CD4-positive, alpha-beta T cell (primary cell): ENCODE data around the gene DNASE1L2. TPM values are rescaled to one million over a fixed set of nuclear protein-coding genes. Genes with fewer than 3 reads are reported as not detected.

Source experiments
- ATAC-seq: fragments of 200-7000 bp; cut with Tn5 transposase; one replicate; pipeline ENCODE4 v1.10.0; 2022; ENCODE audit warnings: mild to moderate bottlenecking; ENCODE audit not compliant: poor library complexity
- CTCF ChIA-PET: fragments of 350-600 bp; sonication (Branson Sonifier 250); formaldehyde crosslinking; loops from one replicate; lab custom pipeline; 2021; ENCODE audit warnings: antibody characterized with exemption, inconsistent platforms; lab: Charles Lee
- POLR2A ChIA-PET: fragments of 350-600 bp; sonication (Branson Sonifier 250); formaldehyde crosslinking; loops from one replicate; lab custom pipeline; 2021; ENCODE audit warnings: antibody characterized with exemption, inconsistent platforms; lab: Charles Lee
- DNase-seq, 14 experiments: peaks; one replicate each; pipeline ENCODE4 v3.0.0-alpha.2; 2013 to 2020; ENCODE audit warnings: mixed read lengths in 2 of 14
- H3K27ac ChIP-seq, 2 donors: one replicate each; pipeline versions ENCODE4 v1.5.1 to v1.7.0; 2013; ENCODE audit warnings: low read length in 2 of 2, low read depth in 1 of 2, mild to moderate bottlenecking in 1 of 2
- H3K27me3 ChIP-seq, 2 experiments: 1 replicate in 1 of 2; 2 replicates in 1 of 2; pipeline versions ENCODE4 v1.6.1 to v1.7.0; 2013; ENCODE audit warnings: low read length in 2 of 2, control low read depth in 1 of 2, mild to moderate bottlenecking in 1 of 2, moderate library complexity in 1 of 2; ENCODE audit not compliant: insufficient read depth in 2 of 2, control insufficient read depth in 1 of 2
- H3K36me3 ChIP-seq: one replicate; pipeline ENCODE4 v1.6.1; 2013; ENCODE audit warnings: low read length, control low read depth; ENCODE audit not compliant: insufficient read depth
- H3K4me1 ChIP-seq: one replicate; pipeline ENCODE4 v1.6.1; 2013; ENCODE audit warnings: low read length, control low read depth; ENCODE audit not compliant: insufficient read depth
- H3K4me3 ChIP-seq: one replicate; pipeline ENCODE4 v1.5.1; 2013; ENCODE audit warnings: mild to moderate bottlenecking, low read length, moderate library complexity
- H3K9me3 ChIP-seq, 2 experiments: 1 replicate in 1 of 2; 2 replicates in 1 of 2; pipeline versions ENCODE4 v1.6.1 to v1.7.0; 2013; ENCODE audit warnings: low read length in 2 of 2, mild to moderate bottlenecking in 2 of 2, control low read depth in 1 of 2, moderate library complexity in 1 of 2; ENCODE audit not compliant: control insufficient read depth in 1 of 2, insufficient read depth in 1 of 2
- H3K27ac Mint-ChIP-seq: one replicate; pipeline ENCODE4 v1.8.0; 2020; ENCODE audit warnings: mixed read lengths
- H3K27me3 Mint-ChIP-seq: one replicate; pipeline ENCODE4 v1.8.0; 2021; ENCODE audit warnings: mixed read lengths
- H3K36me3 Mint-ChIP-seq: one replicate; pipeline ENCODE4 v1.8.0; 2021; ENCODE audit warnings: low read depth, mixed read lengths
- H3K4me1 Mint-ChIP-seq: one replicate; pipeline ENCODE4 v1.8.0; 2021; ENCODE audit warnings: low read depth, mixed read lengths
- H3K4me3 Mint-ChIP-seq: one replicate; pipeline ENCODE4 v1.8.0; 2020; ENCODE audit warnings: mild to moderate bottlenecking, mixed read lengths
- H3K9me3 Mint-ChIP-seq: one replicate; pipeline ENCODE4 v1.8.0; 2020; ENCODE audit warnings: mixed read lengths
- intact Hi-C, 2 experiments: fragments of 100-400 bp; cut with DNase I in 1 of 2; cut with micrococcal nuclease in 1 of 2; formaldehyde crosslinking; loops; one replicate each; pipeline versions ENCODE4 v1.15.1 to v1.9.0; 2023 to 2025; cut with DNase I, micrococcal nuclease
- total RNA-seq, 174 experiments: library from RNA in 2 of 174; stranded (reverse) in 2 of 174; gene quantifications; one replicate each; pipeline ENCODE4 v1.2.3 and lab custom pipeline; 2021 to 2026
- TF ChIP-seq, protein P1 (sequence below): fragments of 200-600 bp; IDR thresholded peaks from one replicate; pipeline ENCODE4 v1.8.0; 2022; ENCODE audit warnings: antibody characterized with exemption, mild to moderate bottlenecking

Gene DNASE1L2
- total RNA-seq, 2 experiments from 2014 or later, result 0.22 to 0.36 TPM

- Histone ChIP-seq H3K4me1 (peaks cover 35% of the 10 kb centered on the region), H3K4me3 (peak within 1 kb of the TSS; percentile 85), H3K27ac (peak within 1 kb of the TSS; percentile 92 to 99), H3K27me3 (no peaks in the 10 kb centered on the region), H3K36me3 (peaks cover 14% of the 10 kb centered on the region), H3K9me3 (no peaks in the 10 kb centered on the region)
- ChIA-PET POLR2A (interaction anchor here (0.9 to 1.8 kb wide), 8 partner anchors 17 to 303 kb away, joined by 3 to 16 read pairs (median 7); partner anchors contain the start of genes ATP6V0C, ECI1, MLST8 and PGP), CTCF (no interaction called here)
- no peaks in the 10 kb centered on the region for H3K9me3 Mint-ChIP-seq
- TF ChIP-seq, protein P1, sequence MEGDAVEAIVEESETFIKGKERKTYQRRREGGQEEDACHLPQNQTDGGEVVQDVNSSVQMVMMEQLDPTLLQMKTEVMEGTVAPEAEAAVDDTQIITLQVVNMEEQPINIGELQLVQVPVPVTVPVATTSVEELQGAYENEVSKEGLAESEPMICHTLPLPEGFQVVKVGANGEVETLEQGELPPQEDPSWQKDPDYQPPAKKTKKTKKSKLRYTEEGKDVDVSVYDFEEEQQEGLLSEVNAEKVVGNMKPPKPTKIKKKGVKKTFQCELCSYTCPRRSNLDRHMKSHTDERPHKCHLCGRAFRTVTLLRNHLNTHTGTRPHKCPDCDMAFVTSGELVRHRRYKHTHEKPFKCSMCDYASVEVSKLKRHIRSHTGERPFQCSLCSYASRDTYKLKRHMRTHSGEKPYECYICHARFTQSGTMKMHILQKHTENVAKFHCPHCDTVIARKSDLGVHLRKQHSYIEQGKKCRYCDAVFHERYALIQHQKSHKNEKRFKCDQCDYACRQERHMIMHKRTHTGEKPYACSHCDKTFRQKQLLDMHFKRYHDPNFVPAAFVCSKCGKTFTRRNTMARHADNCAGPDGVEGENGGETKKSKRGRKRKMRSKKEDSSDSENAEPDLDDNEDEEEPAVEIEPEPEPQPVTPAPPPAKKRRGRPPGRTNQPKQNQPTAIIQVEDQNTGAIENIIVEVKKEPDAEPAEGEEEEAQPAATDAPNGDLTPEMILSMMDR, result no peak
- peak within 1 kb of the TSS; percentile 100 for H3K27ac Mint-ChIP-seq
- DNase-seq (peak; percentile 87 to 98 (median 96)), ATAC-seq (peak; percentile 76)
- H3K27me3 Mint-ChIP-seq, result no peaks in the 10 kb centered on the region
- H3K4me3 Mint-ChIP-seq, result peak within 1 kb of the TSS; percentile 99
- intact Hi-C loops, result loop anchor here in 1 of 2 experiments (1.0 to 2.0 kb wide), 3 partner anchors 17 to 63 kb away; partner anchors contain the start of genes E4F1, ECI1 and MLST8
- peaks cover 41% of the 10 kb centered on the region for H3K4me1 Mint-ChIP-seq
- peaks cover 43% of the 10 kb centered on the region for H3K36me3 Mint-ChIP-seq
Observed at GRCh38 chr16:2267913-2268666, 31.8 kb downstream of the DNASE1L2 start, which contains the start of gene RNPS1. Gene RNPS1, minus strand, starts transcription at chr16:2268126. Its CDS starts 3,483 bp downstream, at chr16:2264643.

GRCh38 chr16:2270070-2270462, 33.8 kb downstream of the DNASE1L2 start:
- DNase-seq, result no peak

DNA sequence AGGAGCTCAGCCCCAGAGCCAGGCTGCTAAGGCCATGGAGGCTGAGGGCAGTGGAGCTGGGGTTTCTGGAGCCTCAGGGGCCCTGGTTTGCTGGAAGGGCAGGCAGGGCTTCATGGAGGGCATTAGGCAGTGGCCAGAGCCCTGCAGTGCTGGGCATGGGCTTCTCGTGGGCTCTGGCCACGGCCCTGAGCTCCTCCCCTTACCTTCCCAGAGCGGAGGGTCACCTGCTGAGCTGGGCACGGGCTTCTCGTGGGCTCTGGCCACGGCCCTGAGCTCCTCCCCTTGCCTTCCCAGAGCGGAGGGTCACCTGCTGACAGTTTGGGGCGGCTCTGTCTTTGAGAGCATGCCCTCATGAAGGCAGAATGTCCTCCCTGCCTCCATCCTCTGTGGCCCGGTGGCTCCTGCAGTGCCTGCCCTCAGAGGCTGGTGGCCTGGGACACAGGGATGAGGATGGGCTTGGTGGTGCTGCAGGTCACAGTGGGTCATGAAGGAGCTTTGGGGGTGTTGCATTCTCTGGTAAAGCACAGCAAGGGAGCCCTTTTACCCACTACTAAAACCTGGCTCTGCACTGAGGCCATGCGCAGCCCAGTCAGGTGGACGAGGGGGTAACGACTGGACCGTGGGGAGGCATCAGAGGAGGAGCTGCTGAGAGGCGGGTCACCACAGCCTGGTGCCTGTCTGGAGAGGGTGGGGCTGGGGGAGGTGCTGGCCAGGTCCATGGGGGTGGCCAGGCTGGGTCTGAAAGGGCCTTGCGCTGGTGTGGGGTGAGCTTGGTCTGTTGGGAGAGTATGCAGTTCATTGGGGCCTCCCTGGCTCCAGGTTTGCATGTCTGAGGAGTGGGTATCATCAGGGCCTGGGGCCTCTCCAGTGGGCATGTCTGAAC, 34.6 kb downstream of the DNASE1L2 start:
- Mint-ChIP-seq H3K27ac (no peak overlapping the region), H3K9me3 (no peaks in the 10 kb centered on the region), H3K27me3 (no peaks in the 10 kb centered on the region), H3K36me3 (peaks cover 20% of the 10 kb centered on the region), H3K4me1 (peaks cover 28% of the 10 kb centered on the region), H3K4me3 (peak overlapping the region; percentile 70)
- Histone ChIP-seq H3K36me3 (no peaks in the 10 kb centered on the region), H3K27ac (no peak overlapping the region), H3K27me3 (no peaks in the 10 kb centered on the region), H3K9me3 (no peaks in the 10 kb centered on the region), H3K4me1 (peaks cover 26% of the 10 kb centered on the region), H3K4me3 (no peak overlapping the region)
- ChIA-PET CTCF (no interaction called here), POLR2A (no interaction called here)
- ATAC-seq, result no peak
- intact Hi-C loops, result no loop called here
- TF ChIP-seq, protein P1, result no peak
- no peak for DNase-seq

More at GRCh38 chr16:2270070-2270462, 33.8 kb downstream of the DNASE1L2 start:
- Histone ChIP-seq H3K36me3 (no peaks in the 10 kb centered on the region), H3K4me1 (peaks cover 32% of the 10 kb centered on the region), H3K9me3 (no peaks in the 10 kb centered on the region), H3K4me3 (no peak overlapping the region), H3K27ac (no peak overlapping the region), H3K27me3 (no peaks in the 10 kb centered on the region)
- H3K4me3 Mint-ChIP-seq, result peak overlapping the region; percentile 99
- TF ChIP-seq, protein P1, result no peak
- H3K27me3 Mint-ChIP-seq, result no peaks in the 10 kb centered on the region
- intact Hi-C loops, result no loop called here
- peaks cover 34% of the 10 kb centered on the region for H3K4me1 Mint-ChIP-seq
- no peaks in the 10 kb centered on the region for H3K9me3 Mint-ChIP-seq
- ChIA-PET POLR2A (interaction anchor here (1.2 kb wide), 1 partner anchor 217 kb away, joined by 3 read pairs; no protein-coding TSS in a partner anchor), CTCF (no interaction called here)
- H3K27ac Mint-ChIP-seq, result peak overlapping the region; percentile 100
- ATAC-seq, result no peak
- H3K36me3 Mint-ChIP-seq, result peaks cover 25% of the 10 kb centered on the region
